ENCODE data around the gene AKR1D1. TPM values are rescaled to one million over a fixed set of nuclear protein-coding genes. Genes with fewer than 3 reads are reported as not detected.
"Not testable (repeated sequence)": the region's sequence is repeated elsewhere in the genome, so short reads cannot be mapped to it uniquely, and the experiment has no call there.

AKR1D1 gene
- total RNA-seq, 1 experiment from 2014 or later = not detected

DNA sequence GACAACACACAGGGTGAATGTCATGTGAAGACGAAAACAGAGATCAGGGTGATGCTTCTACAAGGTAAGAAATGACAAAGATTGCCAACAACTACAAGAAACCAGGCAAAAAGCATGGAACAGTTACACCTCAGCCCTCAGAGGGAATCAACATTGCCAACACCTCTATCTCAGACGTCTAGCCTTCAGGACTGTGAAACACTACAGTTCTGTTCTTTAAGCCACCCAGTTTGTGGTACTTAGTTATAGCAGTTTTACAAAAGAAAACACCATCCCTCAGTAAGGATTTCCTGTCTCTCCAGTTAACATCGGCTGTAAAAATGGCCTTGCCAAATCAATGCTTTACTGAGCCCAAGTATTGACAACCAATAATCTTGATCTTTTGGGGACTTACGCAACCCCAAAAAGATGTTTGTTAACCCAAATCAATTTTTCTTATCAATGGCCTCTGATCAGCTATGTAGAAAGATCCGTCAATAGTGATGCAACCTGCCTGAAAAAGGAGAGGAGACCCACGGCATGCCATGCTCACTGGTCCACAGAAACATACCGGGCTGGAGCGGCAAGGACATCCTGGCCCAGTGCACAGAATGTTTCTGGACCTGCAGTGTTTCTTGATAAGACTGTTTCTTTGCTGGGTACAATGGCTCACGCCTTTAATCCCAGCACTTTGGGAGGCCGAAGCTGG lies 44.0 kb downstream of the AKR1D1 start:
- DNase-seq (ENCODE audit: low read depth) = no peak

DNA sequence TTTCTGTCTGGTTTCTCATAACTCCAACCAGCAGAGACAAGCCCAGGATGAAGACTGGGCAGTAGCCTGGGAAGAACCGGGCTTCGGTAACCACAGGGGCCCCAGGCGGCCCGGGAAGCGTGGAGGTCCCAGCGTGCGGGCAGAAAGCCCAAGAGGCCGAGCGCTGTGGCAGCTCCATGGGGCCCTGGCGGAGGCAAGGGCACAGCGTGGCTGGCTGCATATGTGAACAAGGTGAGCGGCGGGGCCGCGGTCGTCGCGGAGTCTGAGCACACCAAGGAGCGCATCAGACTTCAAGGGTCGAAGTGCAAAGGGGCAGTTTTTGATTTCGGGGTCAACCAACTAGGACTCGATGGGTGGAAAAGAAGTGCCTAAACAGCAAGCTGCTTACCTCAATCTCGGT lies 45.9 kb downstream of the AKR1D1 start:
- DNase-seq (ENCODE audit: low read depth) = no peak

DNA sequence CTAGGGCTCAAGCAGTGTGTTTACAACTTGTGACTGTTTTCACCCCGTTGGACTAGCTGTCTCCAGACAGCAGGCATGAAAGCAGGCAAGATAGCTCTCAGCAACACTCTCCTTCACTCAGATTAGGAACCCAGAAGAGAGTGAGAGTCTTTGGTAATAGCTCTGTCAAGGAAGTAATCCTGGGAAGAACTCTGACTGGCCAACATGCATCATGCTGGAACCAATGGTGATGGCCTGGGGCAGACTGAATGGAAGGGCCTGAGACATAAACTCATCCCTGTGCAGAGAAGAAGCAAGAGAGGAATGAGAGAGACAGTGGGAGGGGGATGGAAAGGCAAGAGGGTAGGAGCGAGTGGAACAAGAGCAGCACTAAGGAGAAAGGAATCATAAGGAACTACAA lies 48.9 kb downstream of the AKR1D1 start:
- peak; percentile 58 for DNase-seq (ENCODE audit: low read depth)

DNA sequence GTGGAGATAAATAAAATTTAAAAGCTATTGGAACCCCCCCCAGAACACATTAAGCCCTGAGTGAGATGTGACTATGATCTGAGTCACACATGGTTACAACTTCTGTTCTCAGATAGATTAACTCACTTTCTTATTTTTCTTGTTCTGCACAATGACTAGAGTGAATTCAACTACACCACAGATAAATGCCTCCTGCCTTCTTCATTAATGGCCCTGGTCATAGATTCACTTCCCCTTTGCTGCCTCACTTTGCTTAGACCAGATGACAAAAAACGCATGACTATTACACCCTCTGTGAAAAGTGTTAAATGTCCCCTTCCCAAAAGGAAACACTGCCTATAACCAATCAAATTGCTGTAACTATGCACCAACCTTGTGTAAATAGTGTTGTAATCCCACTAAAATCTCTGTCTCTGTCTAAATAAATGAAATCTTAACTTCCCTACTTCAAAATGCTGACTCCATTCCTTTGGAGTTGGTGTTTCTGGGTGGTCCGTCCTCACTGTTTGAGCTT lies 49.4 kb downstream of the AKR1D1 start:
- DNase-seq (ENCODE audit: low read depth) = peak; percentile 81

DNA sequence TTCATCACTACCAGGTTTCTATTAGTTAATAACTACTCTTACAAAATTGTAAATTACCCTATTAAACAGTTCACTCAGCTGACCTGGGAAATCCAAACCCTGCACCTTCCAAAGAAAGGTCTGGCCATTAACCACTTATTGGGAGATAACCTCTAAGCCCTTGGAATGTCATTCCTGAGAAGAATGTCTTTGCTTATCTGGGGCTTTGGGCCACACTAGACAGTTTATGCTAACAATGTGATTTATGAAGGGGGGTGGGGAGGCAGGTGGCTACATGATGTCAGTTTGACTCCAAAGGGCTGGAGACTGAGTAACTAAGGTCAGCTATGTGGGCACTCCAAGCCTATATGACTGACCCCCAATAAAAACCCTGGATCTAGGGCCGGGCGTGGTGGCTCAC lies 50.7 kb downstream of the AKR1D1 start:
- no peak for DNase-seq (ENCODE audit: low read depth)

DNA sequence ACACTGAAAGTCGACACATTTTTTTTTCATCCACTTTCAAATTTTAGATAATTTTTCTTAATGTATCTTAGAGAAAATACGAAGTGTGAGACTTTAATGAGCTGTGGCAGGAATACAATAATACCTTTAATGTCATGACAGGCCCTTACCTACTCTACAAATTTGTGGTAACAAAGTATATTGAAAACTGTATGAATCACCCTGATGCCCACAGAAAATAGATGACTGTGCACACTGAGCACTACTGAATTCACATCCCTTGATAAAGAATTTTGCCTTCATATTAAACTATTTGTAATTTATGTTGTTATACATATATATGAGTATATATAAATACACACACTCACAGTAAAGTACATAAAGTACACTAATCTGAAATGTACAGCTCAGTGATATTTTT lies 51.7 kb downstream of the AKR1D1 start:
- no peak for DNase-seq (ENCODE audit: low read depth)

DNA sequence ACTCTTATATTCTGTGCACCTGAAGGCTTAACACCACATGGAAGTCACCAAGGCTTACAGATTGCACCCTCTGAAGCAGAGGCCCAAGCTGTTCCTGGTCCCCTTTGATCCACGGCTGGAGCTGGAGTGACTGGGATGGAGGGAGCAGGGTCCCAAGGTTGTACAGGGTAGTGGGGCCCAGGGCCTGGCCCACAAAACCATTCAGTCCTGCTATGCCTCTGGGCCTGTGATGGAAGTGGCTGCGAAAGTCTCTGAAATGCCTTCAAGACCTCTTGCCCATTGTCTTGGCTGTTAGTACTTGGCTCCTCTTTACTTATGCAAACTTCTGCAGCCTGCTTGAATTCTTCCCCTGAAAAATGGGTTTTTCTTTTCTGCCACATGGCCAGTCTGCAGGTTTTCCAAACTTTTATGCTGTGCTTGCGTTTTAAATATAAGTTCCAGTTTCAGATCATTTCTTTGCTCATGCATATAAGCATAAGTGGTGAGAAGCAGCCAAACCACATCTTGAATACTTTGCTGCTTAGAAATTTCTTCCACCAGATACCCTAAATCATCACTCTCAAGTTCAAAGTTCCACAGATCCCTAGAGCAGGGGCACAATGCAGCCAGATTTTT lies 53.4 kb downstream of the AKR1D1 start:
- DNase-seq (ENCODE audit: low read depth) = no peak

DNA sequence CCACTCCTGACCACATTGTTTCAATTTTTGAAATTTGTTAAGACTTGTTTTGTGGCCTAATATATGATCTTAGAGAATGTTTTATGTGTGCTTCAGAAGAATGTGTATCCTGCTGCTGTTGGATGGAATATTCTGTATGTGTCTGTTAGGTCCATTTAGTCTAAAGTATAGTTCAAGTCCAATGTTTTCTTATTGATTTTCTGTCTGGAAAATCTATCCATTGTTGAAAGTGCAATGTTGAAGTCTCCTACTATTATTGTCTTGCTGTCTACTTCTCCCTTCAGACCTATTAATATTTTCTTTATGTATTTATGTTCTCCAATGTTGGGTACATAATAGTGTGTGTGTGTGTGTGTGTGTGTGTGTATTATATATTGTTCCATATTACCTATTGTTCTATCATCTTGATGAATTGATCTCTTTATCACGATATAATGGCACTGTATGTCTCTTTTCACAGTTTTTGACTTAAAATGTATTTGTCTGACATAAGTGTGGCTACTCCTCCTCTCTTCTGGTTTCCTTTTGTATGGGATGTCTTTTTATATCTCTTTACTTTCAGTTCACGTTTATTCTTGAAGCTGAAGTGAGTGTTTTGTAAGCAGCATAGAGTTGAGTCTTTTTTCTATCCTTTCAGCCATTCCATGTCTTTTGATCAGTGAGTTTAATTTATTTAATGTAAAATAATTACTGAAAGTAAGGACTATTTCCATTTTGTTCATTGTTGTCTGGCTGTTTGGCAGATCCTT lies 61.3 kb downstream of the AKR1D1 start:
- no peak for DNase-seq (ENCODE audit: low read depth)

DNA sequence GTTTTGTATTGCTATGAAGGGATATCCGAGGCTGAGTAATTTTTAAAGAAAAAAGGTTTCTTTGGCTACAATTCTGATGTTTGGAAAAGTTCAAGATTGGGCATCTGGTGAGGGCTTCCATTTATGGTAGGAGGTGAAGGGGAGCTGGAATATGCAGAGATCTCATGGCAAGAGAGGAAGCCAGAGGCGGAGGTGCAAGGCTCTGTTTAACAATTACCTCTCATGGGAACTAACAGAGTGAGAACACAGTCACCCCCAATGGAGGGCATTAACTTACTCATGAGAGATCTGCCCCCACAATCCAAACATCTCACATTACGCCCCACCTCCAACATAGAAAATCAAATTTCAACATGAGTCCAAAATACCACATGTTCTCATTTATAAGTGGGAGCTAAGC lies 62.0 kb downstream of the AKR1D1 start:
- DNase-seq (ENCODE audit: low read depth) = no peak

DNA sequence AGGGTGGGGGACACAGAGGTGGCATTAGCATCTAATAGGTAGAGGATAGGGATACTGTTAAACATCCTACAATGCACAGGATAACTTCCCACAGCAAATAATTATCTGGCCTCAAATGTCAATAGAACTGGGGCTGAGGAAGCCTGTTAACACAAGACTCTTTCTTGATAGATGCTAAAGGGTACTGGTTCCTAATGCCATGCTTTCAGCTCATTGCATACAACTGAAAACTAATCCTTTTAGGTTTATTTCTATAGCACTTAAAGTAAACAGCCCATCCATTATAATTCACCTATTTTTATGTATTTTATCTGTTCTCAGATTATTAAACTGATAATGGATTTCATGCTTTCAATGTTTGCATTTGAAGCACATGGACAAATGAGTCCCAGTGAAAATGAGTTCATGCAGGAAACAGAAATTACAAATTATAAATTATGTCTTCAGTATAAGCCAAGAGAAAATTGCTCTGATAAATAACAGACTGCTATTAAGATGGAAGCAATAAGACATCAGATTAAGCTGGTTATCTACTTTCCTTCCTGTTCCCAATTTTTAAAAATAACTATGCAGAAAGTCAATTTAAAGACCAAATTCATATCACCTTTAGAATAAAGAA lies 66.4 kb downstream of the AKR1D1 start:
- no peak for DNase-seq (ENCODE audit: low read depth)

DNA sequence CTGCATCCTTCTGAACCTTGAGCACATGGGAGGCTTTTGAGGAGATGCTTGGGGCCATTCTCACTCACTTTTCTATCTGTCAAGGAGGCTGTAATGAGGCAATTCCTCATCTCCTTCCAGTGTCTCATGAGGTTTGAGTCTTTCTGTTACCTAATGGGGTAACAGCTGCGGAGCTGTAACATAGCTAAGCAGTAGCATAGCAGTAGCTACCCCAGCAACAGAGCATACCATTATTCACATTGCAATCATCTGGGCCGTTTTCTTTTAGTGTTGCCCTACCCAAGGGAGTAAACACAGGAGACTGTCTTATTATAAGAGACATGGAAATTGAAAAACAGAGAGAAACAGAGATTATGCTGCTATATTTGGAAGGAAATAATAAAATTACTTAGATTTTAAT lies 68.7 kb downstream of the AKR1D1 start:
- DNase-seq (ENCODE audit: low read depth) = peak; percentile 21

DNA sequence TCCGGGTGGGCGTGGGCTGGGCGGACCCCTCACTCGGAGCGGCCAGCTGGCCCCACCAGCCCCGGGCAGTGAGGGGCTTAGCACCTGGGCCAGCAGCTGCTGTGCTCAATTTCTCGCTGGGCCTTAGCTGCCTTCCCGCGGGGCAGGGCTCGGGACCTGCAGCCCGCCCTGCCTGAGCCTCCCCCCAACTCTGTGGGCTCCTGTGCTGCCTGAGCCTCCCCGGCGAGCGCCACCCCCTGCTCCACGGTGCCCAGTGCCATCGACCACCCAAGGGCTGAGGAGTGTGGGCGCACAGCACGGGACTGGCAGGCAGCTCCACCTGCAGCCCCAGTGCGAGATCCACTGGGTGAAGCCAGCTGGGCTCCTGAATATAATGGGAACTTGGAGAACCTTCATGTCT lies 70.0 kb downstream of the AKR1D1 start:
- DNase-seq (ENCODE audit: low read depth) = not testable (repeated sequence)

DNA sequence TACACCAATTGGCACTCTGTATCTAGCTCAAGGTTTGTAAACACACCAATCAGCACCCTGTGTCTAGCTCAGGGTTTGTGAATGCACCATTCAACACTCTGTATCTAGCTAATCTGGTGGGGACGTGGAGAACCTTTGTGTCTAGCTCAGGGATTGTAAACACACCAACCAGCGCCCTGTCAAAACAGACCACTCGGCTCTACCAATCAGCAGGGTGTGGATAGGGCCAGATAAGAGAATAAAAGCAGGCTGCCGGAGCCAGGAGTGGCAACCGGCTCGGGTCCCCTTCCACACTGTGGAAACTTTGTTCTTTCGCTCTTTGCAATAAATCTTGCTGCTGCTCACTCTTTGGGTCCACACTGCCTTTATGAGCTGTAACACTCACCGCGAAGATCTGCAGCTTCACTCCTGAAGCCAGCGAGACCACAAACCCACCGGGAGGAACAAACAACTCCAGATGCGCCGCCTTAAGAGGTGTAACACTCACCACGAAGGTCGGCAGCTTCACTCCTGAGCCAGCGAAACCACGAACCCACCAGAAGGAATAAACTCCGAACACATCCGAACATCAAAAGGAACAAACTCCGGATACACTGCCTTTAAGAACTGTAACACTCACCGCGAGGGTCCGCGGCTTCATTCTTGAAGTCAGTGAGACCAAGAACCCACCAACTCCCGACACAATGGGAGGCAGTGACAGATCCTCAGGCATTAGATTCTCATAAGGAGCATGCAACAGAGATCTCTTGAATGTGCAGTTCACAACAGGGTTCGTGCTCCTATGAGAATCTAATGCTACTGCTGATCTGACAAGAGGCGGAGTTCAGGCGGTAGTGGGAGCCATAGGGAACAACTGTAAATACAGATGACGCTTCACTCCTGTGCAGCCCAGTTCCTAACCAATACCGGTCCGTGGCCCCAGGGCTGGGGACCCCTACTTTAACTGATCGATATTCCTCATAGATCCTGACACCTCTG lies 70.8 kb downstream of the AKR1D1 start:
- not testable (repeated sequence) for DNase-seq (ENCODE audit: low read depth)

DNA sequence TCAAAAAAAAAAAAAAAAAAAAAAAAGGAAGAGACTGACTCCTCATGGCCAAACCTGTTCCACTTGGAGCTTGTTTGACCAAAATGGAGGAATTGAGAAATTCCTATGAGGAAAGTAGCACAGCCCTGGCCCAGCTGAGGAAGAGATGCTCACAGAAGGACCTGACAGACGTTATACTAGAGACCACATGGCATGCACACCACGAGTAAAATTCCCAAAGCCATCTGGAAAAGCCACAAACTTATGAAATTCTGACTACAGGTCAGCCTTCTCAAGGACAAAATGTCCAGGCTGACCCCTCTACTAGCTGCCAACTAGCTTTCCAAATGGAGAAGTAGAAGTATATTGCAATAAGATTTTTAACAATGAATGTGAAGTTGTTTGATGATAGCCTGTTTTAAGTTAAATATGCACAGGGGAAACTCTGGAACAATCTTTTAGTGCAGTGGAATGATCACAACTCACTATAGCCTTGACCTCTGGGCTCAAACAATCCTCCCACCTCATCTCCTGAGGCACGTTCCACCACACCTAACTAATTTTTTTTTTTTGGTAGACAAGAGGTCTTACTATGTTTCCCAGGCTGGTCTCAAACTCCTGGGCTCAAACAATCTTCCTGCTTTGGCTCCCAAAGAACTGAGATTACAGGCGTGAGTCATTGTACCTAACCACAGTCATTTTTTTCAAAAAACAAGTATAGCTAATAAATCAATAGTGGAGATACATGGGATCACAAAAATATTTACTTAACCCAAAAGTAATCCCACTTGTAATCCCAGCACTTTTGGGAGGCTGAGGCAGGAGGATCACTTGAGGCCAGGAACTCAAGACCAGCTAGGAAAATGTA lies 75.7 kb downstream of the AKR1D1 start:
- peak; percentile 40 for DNase-seq (ENCODE audit: low read depth)

DNA sequence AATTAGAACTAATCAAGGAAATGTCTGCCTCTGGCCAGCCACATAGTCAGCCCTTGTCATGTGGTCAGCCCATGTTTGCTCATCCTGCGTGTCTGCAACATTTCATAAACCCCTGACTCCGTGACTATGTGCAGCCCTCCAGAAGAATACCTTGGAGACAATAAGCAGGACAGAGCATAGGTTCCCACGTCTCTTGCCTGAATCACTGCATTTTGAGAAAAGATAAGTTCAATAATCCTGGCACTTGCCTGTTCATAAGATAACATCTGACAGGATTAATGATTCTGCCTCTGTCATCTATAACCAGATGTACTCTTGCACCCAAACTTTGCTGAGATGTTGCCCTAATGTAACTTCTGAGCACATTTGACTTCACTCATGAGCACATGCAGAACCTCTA lies 78.4 kb downstream of the AKR1D1 start:
- no peak for DNase-seq (ENCODE audit: low read depth)

DNA sequence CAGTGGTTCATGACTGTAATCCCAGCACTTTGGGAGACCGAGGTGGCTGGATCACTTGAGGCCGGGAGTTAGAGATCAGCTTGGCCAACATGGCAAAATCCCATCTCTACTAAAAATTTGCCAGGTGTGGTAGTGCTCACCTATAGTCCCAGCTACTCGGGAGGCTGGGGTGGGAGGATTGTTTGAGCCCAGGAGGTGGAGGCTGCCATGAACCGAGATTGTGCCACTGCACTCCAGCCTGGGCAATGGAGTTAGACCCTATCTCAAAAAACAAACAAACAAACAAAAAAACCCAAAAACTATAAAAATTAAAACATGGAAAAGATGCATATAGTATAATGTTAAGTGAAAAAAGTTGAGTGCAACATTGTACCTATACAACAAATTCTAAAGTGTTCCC lies 81.4 kb downstream of the AKR1D1 start:
- DNase-seq (ENCODE audit: low read depth) = no peak

DNA sequence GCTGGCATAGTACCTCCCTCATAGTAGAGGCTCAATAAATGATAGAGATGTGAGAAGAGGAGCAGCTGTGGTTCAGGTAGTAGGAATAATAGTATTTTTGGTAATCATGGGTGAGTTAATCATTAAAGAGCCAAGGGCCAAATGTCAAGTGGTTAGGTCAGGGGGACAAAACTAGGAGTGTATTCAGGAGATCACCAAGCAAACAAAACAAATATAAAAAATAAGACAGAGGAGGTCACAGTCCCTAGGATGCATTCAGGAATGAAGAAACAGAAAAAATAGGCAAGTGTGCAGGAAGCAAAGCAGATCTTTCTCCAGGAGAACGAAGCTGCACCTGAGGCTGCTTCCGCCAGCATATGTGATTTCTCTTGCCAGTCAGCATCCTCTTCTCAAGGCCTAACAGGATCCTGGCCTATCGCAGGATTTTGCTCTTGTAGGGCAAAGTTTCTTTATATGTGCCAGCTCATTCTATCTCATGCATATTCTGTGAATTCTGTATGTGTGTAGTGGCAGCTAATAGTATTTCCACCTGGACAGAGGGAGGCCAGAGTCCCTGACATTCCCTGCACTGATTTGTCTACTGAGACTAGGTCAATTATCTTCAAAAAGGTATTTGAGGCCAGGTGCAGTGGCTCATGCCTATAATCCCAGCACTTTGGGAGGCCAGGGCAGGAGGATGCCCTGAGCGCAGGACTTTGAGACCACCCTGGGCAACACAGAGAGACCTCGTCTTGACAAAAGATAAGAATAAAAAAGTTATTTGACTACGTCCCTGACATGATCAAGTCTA lies 82.7 kb downstream of the AKR1D1 start:
- no peak for DNase-seq (ENCODE audit: low read depth)

DNA sequence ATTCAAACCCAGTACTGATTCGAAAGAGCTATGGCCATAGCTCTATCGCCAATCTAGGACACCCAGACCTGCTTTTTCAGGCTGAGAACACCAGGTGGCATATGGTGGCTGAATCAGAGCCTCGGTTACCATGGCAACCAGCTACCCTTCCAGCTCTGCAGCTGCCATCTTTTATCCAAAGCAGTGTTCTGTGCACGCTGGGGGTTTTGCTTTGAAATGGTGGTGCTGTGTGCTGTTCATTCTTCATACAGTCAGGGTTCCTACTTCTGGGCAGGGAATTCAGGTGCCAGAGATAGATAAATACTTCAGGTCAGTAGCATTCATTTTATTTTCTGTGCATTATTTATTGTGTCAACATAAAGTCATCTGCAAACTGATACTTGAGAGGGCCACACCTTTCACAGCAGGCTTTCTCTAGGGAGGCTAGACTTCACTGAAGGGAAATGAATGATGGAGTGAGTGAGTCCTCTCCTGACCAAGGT lies 85.4 kb downstream of the AKR1D1 start:
- peak; percentile 95 for DNase-seq (ENCODE audit: low read depth)

DNA sequence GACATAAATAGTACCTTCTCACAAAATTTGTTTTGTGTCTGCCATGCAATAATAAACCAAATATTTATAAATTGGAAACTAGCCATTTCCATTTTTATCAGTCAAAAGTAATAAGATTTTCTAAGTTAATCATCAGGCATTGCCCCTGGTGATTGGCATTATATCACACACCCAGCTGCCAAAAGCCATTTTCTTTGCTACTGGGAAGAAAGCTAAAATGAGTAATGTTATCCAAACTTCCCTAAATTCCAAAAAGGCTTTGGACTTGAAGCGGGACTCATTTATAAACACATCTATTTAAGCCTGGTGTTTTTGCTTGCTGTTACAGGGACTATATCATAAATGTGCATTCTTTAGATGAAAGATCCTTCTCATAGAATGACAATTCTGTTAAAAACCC lies 86.0 kb downstream of the AKR1D1 start:
- no peak for DNase-seq (ENCODE audit: low read depth)

Measured in LHCN-M2 (cell line).